Activated naive CD8-positive, alpha-beta T cell treated with anti-CD3 and anti-CD28 coated beads, Interleukin-2, amount 10 ng/mL, durations not matched to agents 7 days and 5 days (primary cell): ENCODE results near the gene TSC22D3. TPM values are rescaled to one million over a fixed set of nuclear protein-coding genes. Genes with fewer than 3 reads are reported as not detected.

Source experiments
- total RNA-seq, 2 experiments: library from RNA; stranded (reverse); gene quantifications; one replicate each; pipeline ENCODE4 v1.2.3, GENCODE V29; 2021

TSC22D3 gene
- total RNA-seq, 2 experiments from 2014 or later, result 135 to 142 TPM

Other genes with a start within 250 kb of the TSC22D3 start
- 10 to 100 TPM; 62.0 to 69.2 TPM for gene PRPS1, start 147.3 kb downstream of the TSC22D3 start, total RNA-seq
- gene NCBP2L, start 1.9 kb upstream of the TSC22D3 start, total RNA-seq, result not detected
- gene MID2, start 50.1 kb upstream of the TSC22D3 start, total RNA-seq, result 10 to 100 TPM; 10.2 to 11.7 TPM
- not detected for gene TEX13B, start 206.6 kb upstream of the TSC22D3 start, total RNA-seq